Measurements from ENCODE around the gene MERTK. TPM values are rescaled to one million over a fixed set of nuclear protein-coding genes. Genes with fewer than 3 reads are reported as not detected.

The MERTK gene
- polyA plus RNA-seq, 1 of the 3 experiments (the other 2 are of a cell fraction) = 9.6 TPM

DNA sequence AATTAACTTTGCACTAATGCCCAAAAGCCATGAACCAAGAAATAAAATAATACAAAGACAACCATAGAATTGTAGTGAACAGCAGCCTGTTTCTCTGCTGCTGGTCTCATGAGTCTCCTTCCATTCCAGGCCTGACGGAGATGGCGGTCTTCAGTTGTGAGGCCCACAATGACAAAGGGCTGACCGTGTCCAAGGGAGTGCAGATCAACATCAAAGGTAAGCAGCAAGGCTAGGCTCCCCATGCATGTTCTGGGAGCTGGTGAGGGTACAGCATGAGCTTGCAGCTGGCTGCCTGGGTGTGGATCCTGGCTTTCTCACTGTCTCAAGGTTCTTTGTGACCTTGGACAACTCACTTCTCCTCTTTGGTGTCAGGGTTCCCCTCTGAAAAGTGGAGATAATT is 66.7 kb downstream of the MERTK start:
- no peaks in the 10 kb centered on the region; a peak in 1 of 4 replicates for H3K4me1 ChIP-seq (ENCODE audit: control insufficient read depth in 1 of 2, insufficient read depth in 2 of 2, low read depth in 1 of 2, low read length in 1 of 2)
- TF ChIP-seq TAF1 (IDR thresholded peaks at IDR 0.05; ENCODE audit: borderline replicate concordance, low read depth, low read length) (no peak), TEAD4 (IDR thresholded peaks at IDR 0.05; ENCODE audit: borderline replicate concordance, insufficient read depth) (no peak), RAD21 (IDR thresholded peaks at IDR 0.05; ENCODE audit: low read length) (no peak), POLR2AphosphoS5 (IDR thresholded peaks at IDR 0.05; ENCODE audit: low read depth, low read length) (no peak), GABPA (IDR thresholded peaks at IDR 0.05; ENCODE audit: low read depth) (no peak), NRF1 (IDR thresholded peaks at IDR 0.05; ENCODE audit: low read depth, low read length) (no peak), YY1 (IDR thresholded peaks at IDR 0.05; ENCODE audit: low read depth) (no peak), EZH2phosphoT487 (IDR thresholded peaks at IDR 0.05; ENCODE audit: borderline replicate concordance, low read depth) (no peak), FOXJ3 (CRISPR knock-in tag; IDR thresholded peaks at IDR 0.05) (no peak), EP300 (IDR thresholded peaks at IDR 0.05; ENCODE audit: borderline replicate concordance in 1 of 2, low read depth in 1 of 2, low read length in 1 of 2) (no peak), JUND (IDR thresholded peaks at IDR 0.05) (no peak), MXI1 (IDR thresholded peaks at IDR 0.05; ENCODE audit: low read depth, low read length) (no peak), PBX3 (IDR thresholded peaks at IDR 0.05) (no peak), GATA2 (CRISPR knock-in tag; IDR thresholded peaks at IDR 0.05) (no peak), USF1 (IDR thresholded peaks at IDR 0.05; ENCODE audit: borderline replicate concordance, low read depth) (no peak), TCF12 (IDR thresholded peaks at IDR 0.05) (no peak)
- TF ChIP-seq, protein P1, sequence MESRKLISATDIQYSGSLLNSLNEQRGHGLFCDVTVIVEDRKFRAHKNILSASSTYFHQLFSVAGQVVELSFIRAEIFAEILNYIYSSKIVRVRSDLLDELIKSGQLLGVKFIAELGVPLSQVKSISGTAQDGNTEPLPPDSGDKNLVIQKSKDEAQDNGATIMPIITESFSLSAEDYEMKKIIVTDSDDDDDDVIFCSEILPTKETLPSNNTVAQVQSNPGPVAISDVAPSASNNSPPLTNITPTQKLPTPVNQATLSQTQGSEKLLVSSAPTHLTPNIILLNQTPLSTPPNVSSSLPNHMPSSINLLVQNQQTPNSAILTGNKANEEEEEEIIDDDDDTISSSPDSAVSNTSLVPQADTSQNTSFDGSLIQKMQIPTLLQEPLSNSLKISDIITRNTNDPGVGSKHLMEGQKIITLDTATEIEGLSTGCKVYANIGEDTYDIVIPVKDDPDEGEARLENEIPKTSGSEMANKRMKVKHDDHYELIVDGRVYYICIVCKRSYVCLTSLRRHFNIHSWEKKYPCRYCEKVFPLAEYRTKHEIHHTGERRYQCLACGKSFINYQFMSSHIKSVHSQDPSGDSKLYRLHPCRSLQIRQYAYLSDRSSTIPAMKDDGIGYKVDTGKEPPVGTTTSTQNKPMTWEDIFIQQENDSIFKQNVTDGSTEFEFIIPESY (IDR thresholded peaks at IDR 0.05; ENCODE audit: borderline replicate concordance, low read depth) = no peak
- TF ChIP-seq, protein P2, sequence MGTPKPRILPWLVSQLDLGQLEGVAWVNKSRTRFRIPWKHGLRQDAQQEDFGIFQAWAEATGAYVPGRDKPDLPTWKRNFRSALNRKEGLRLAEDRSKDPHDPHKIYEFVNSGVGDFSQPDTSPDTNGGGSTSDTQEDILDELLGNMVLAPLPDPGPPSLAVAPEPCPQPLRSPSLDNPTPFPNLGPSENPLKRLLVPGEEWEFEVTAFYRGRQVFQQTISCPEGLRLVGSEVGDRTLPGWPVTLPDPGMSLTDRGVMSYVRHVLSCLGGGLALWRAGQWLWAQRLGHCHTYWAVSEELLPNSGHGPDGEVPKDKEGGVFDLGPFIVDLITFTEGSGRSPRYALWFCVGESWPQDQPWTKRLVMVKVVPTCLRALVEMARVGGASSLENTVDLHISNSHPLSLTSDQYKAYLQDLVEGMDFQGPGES (IDR thresholded peaks at IDR 0.05; ENCODE audit: low read depth, low read length) = no peak
- TF ChIP-seq, protein P3, sequence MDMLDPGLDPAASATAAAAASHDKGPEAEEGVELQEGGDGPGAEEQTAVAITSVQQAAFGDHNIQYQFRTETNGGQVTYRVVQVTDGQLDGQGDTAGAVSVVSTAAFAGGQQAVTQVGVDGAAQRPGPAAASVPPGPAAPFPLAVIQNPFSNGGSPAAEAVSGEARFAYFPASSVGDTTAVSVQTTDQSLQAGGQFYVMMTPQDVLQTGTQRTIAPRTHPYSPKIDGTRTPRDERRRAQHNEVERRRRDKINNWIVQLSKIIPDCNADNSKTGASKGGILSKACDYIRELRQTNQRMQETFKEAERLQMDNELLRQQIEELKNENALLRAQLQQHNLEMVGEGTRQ (IDR thresholded peaks at IDR 0.05; ENCODE audit: borderline replicate concordance, low read depth, low read length) = no peak
- H4K20me1 ChIP-seq (ENCODE audit: insufficient read depth) = no peaks in the 10 kb centered on the region
- no peak overlapping the region for H3K4me2 ChIP-seq
- no peaks in the 10 kb centered on the region for H3K27me3 ChIP-seq (ENCODE audit: insufficient read depth)
- no peaks in the 10 kb centered on the region for H3K9me2 ChIP-seq
- no peak overlapping the region for H3K9ac ChIP-seq
- no peaks in the 10 kb centered on the region for H3K79me2 ChIP-seq (ENCODE audit: insufficient read depth)
- H3K9me3 ChIP-seq = no peaks in the 10 kb centered on the region
- POLR2A ChIA-PET = no interaction called here
- no peak overlapping the region for H3K4me3 ChIP-seq (ENCODE audit: low read depth in 2 of 2, low read length in 1 of 2)
- no peak overlapping the region for H3K27ac ChIP-seq (ENCODE audit: low read depth in 2 of 2, low read length in 1 of 2)
- CTCF ChIA-PET = no interaction called here
- H3F3A ChIP-seq (replicated peaks; ENCODE audit: insufficient read depth) = peaks cover 7% of the 10 kb centered on the region
- H3K36me3 ChIP-seq (replicated peaks in 1 of 2; ENCODE audit: control insufficient read depth in 1 of 2, insufficient read depth in 2 of 2, low read length in 1 of 2) = no peaks in the 10 kb centered on the region
- H2AFZ ChIP-seq (ENCODE audit: low read depth) = no peak overlapping the region
- no peak for DNase-seq
- WGBS (ENCODE audit: low lambda C conversion rate) = 77% methylated on average over 3 of the region's 3 CpGs

Measured in SK-N-SH (cell line).